ENCODE data around the gene TBC1D8B. TPM values are rescaled to one million over a fixed set of nuclear protein-coding genes. Genes with fewer than 3 reads are reported as not detected.
"Not testable (repeated sequence)": the region's sequence is repeated elsewhere in the genome, so short reads cannot be mapped to it uniquely, and the experiment has no call there.

Gene TBC1D8B
- total RNA-seq: 4.7 and 5.3 TPM in 2 replicates

GRCh38 chrX:106802388-106803275, at the start of gene TBC1D8B:
Gene TBC1D8B, plus strand, starts transcription at chrX:106802673. Its CDS starts 181 bp downstream, at chrX:106802854.
- DNase-seq (ENCODE audit: low read depth, low spot score): peak; percentile 72

GRCh38 chrX:106769288-106769687, 33.2 kb upstream of the TBC1D8B start:
- DNase-seq (ENCODE audit: low read depth, low spot score): not testable (repeated sequence)

GRCh38 chrX:106774981-106775380, 27.5 kb upstream of the TBC1D8B start:
- no peak for DNase-seq (ENCODE audit: low read depth, low spot score)

DNA sequence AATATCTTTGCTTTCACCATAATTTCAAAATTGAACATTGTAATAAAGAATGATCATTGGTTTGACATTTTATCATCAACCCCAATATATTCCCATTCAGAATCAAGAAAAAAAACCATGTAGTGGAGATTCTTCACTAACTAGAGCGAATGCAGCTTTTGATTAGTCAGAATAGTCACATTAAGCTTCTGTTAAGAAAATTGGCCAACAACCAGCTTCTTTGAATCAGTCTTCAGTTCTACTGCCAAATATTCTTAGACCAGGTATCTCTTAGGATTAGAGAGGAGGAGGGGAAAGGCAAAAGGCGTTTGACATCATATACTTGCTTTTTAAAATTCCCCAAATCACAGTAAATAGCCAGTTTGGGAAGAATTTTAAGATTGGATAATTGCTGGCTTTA, 22.2 kb upstream of the TBC1D8B start:
- DNase-seq (ENCODE audit: low read depth, low spot score): no peak

DNA sequence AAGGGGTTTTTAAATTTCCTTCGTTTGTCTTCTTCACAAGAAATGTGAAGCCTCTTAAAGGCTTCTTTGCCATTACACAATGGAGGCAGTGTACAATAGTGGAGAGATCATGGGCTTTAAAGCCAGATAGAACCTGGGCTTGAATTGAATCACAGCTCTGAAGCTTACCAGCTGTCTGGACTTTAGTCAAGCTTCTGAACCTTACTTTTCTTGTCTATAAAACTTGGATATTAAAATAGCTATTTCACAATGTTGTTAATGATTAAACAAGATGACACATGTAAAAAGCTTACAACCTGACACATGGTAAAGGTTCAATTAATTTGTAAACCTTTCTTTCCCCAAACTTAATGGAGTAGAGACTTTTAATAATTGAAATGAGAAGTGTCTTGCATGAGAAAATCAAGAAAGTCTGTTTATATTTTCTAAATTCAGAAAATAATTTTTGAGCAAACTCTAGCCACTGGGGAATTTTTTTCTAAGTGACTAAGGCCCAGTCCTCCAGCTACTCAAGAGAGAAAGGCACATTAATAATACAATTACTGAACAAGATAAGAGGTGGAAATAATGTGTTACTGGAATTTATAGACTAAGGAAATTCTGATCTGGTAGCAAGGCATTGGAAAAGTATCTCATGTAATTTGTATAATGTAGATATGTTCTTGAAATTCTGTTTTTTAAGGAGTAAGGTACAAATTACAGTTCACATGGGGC, 21.7 kb upstream of the TBC1D8B start:
- DNase-seq (ENCODE audit: low read depth, low spot score): no peak

DNA sequence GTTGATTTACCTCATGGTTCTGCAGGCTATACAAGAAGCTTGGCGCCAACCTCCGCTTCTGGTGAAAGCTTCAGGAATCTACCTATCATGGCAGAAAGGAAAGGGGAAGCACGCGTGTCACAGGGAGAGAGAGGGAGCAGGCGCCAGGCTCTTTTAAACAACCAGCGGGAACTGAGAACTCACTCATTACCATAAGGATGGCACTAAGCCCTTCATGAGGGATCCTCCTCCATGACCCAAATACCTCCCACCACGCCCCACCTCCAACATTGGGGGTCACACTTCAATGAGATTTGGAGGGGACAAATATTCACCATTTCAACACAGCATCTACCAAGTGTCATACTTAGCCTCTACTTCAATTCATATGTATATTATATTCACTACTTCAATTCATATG, 18.8 kb upstream of the TBC1D8B start:
- no peak for DNase-seq (ENCODE audit: low read depth, low spot score)

GRCh38 chrX:106791495-106791894, 11.0 kb upstream of the TBC1D8B start:
- no peak for DNase-seq (ENCODE audit: low read depth, low spot score)

- no peak for DNase-seq (ENCODE audit: low read depth, low spot score)
Measured at GRCh38 chrX:106802063-106802387, 448 bp upstream of the TBC1D8B start.

GRCh38 chrX:106811131-106811910, 8.8 kb downstream of the TBC1D8B start:
- no peak for DNase-seq (ENCODE audit: low read depth, low spot score)

DNA sequence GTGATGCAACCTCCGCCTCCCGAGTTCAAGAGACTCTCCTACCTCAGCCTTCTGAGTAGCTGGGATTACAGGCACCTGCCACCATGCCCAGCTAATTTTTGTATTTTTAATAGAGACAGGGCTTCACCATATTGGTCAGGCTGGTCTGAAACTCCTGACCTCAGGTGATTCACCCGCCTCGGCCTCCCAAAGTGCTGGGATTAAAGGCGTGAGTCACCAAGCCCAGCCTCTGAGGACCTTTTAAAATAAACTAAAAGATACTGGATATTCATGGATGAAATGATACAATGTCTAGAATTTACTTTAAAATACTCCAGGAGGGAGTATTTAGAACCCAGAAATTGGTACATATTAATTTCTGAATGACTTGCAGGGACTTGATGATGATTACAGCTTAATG, 10.5 kb downstream of the TBC1D8B start:
- DNase-seq (ENCODE audit: low read depth, low spot score): not testable (repeated sequence)

DNA sequence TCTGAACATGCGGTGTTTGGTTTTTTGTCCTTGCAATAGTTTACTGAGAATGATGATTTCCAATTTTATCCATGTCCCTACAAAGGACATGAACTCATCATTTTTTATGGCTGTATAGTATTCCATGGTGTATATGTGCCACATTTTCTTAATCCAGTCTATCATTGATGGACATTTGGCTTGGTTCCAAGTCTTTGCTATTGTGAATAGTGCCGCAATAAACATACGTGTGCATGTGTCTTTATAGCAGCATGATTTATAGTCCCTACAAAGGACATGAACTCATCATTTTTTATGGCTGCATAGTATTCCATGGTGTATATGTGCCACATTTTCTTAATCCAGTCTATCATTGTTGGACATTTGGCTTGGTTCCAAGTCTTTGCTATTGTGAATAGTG, 11.6 kb downstream of the TBC1D8B start:
- not testable (repeated sequence) for DNase-seq (ENCODE audit: low read depth, low spot score)

GRCh38 chrX:106862972-106863688, 60.7 kb downstream of the TBC1D8B start:
- DNase-seq (ENCODE audit: low read depth, low spot score): no peak

- DNase-seq (ENCODE audit: low read depth, low spot score): no peak
Measured at GRCh38 chrX:106863697-106864096, 61.2 kb downstream of the TBC1D8B start.

DNA sequence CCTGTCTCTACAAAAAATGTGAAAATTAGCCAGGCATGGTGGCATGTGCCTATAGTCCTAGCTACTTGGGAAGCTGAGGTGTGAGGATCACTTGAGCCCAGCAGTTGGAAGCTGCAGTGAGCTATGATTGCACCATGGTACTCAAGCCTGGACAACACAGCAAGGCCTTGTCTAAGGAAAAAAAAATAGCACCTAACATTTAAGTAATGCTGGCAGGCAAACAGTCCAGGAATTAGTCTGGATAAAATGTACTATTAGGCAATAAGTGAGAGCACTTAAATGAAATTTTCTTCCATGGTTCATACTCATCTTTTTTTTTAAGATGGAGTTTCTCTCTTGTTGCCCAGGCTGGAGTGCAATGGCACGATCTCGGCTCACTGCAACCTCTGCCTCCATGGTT, 70.3 kb downstream of the TBC1D8B start:
- not testable (repeated sequence) for DNase-seq (ENCODE audit: low read depth, low spot score)

DNA sequence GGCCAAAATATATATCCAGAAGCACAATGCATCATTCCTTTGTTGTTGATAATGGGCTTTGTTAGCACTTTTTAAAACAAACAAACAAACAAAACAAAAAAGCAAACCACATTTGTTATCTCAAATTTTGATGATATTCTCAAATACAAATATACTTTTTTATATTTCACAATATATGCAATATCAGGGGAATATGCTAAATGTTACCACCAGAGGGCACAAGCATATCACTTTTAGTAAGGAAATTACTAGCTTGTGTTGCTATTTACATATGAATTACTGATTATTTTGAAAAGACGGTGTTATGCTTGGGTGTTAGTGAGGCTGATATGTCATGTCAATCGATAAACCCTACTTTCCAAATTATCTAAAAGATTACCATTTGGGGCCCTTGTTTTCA, 71.6 kb downstream of the TBC1D8B start:
- no peak for DNase-seq (ENCODE audit: low read depth, low spot score)

DNA sequence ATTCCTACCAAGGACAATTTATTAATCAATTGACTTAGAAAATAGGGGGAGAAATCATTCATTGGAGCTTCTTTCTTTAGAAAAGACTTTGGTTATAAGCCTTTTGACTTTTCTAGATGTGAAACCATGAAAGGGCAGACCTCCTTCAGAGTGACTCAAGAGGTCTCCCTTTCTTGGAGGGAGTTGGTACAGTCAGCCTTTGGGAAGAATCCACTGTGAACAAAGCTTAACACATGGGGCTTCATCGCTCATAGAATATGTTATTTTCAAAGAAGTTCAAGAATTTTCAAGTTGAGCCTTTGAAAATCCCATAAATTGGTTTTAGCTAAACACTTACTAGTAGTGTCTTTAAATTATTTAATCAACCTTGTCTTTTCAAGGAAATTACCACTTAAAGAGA, 72.7 kb downstream of the TBC1D8B start:
- no peak for DNase-seq (ENCODE audit: low read depth, low spot score)

DNA sequence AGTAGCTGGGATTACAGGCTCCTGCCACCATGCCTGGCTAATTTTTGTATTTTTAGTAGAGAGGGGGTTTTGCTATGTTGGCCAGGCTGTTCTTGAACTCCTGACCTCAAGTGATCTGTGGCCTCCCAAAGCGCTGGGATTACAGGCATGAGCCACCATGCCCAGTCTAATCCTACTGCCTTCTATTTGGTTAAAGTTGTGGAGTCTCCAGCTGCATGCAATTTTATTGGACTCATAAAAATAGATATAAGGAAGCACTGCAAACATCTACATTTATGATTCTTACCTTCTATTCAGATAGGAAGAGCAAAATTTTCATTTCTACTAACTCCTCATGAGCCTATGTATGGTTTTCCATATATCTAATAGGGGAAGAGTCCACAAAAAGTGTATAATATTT, 87.0 kb downstream of the TBC1D8B start:
- no peak for DNase-seq (ENCODE audit: low read depth, low spot score)

GRCh38 chrX:106891762-106892460, 89.4 kb downstream of the TBC1D8B start:
- DNase-seq (ENCODE audit: low read depth, low spot score): no peak

DNA sequence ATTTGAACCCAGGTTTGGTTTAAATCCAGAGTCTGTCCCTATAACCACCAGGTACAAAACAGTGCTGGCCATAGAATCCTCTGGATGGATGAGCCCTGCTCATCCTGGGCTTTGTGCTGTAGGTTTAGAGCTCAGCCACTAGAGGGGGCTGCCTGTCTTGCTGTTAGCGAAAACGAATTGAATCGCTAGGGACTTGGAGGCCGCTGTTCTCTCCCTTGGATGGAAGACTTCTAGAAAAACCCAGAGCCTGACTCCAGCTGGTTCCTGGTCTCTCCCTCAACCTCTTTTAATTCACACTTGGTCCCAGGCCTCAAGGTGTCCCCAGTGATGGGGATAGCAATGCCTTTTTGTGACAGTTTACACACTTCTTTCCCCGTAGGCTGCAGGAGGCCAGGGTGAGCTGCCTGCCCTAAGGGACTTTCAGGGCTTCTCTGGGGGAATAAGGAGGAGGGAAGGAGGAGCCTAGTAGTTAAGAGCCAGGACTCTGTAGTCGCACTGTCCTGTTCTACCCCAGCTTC, 92.0 kb downstream of the TBC1D8B start:
- DNase-seq (ENCODE audit: low read depth, low spot score): peak; percentile 33

DNA sequence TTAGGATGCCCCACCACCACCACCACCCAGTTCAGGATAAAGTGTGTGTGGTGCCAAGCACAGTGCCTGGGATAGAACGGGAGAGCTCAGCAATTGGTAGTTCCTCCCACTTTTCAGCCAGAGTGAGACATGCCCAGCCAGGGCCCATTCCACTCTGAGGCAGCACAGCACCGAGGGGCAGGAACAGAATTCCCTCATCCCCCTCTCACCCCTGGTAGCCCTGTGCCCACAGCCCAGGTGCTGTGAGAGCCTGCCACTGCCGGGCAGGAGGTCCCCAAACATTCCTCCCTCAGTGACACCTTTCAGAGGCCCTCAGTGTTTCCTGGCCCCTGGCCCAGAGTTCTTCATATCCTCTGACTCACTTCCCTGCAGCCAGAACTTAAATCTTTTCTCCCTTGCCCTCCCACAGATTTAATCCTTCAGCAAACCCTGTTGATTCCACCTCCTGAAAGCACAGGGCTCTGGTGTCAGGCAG, 92.5 kb downstream of the TBC1D8B start:
- DNase-seq (ENCODE audit: low read depth, low spot score): peak; percentile 32

Measured in pulmonary artery endothelial cell (primary cell).